Measurements from ENCODE around the gene C2CD2L. TPM values are rescaled to one million over a fixed set of nuclear protein-coding genes. Genes with fewer than 3 reads are reported as not detected.

The C2CD2L gene
- total and polyA plus RNA-seq, 2 of the 4 experiments (the other 2 are of a cell fraction) = 2.2 to 8.7 TPM

Other genes with a start within 250 kb of the C2CD2L start
- gene CXCR5, start 223.5 kb upstream of the C2CD2L start, total RNA-seq (2012; rRNA removed) = not detected in 2 replicates
- not detected in 2 replicates for gene CXCR5, start 223.5 kb upstream of the C2CD2L start, polyA plus RNA-seq (2012; rRNA removed)
- 1.7 and 2.3 TPM in 2 replicates for gene BCL9L, start 181.4 kb upstream of the C2CD2L start, total RNA-seq (2012; rRNA removed)
- gene BCL9L, start 181.4 kb upstream of the C2CD2L start, polyA plus RNA-seq (2012; rRNA removed) = 17.0 and 21.5 TPM in 2 replicates
- not detected in 2 replicates for gene UPK2, start 151.0 kb upstream of the C2CD2L start, total RNA-seq (2012; rRNA removed)
- gene UPK2, start 151.0 kb upstream of the C2CD2L start, polyA plus RNA-seq (2012; rRNA removed) = 0.26 and 0.39 TPM in 2 replicates
- not detected in 2 replicates for gene FOXR1, start 135.6 kb upstream of the C2CD2L start, total RNA-seq (2012; rRNA removed)
- gene FOXR1, start 135.6 kb upstream of the C2CD2L start, polyA plus RNA-seq (2012; rRNA removed) = not detected in 2 replicates
- gene CENATAC, start 109.2 kb upstream of the C2CD2L start, total RNA-seq (2012; rRNA removed) = 13.1 and 15.3 TPM in 2 replicates
- 15.0 and 16.7 TPM in 2 replicates for gene CENATAC, start 109.2 kb upstream of the C2CD2L start, polyA plus RNA-seq (2012; rRNA removed)
- 727 and 842 TPM in 2 replicates for gene RPS25, start 89.0 kb upstream of the C2CD2L start, total RNA-seq (2012; rRNA removed)
- gene RPS25, start 89.0 kb upstream of the C2CD2L start, polyA plus RNA-seq (2012; rRNA removed) = 905 and 1,237 TPM in 2 replicates
- 102 and 151 TPM in 2 replicates for gene TRAPPC4, start 88.6 kb upstream of the C2CD2L start, total RNA-seq (2012; rRNA removed)
- 162 and 253 TPM in 2 replicates for gene TRAPPC4, start 88.6 kb upstream of the C2CD2L start, polyA plus RNA-seq (2012; rRNA removed)
- gene SLC37A4, start 76.5 kb upstream of the C2CD2L start, total RNA-seq (2012; rRNA removed) = 7.5 and 8.3 TPM in 2 replicates
- gene SLC37A4, start 76.5 kb upstream of the C2CD2L start, polyA plus RNA-seq (2012; rRNA removed) = 14.3 and 15.1 TPM in 2 replicates
- 152 and 181 TPM in 2 replicates for gene HYOU1, start 50.1 kb upstream of the C2CD2L start, total RNA-seq (2012; rRNA removed)
- 117 and 120 TPM in 2 replicates for gene HYOU1, start 50.1 kb upstream of the C2CD2L start, polyA plus RNA-seq (2012; rRNA removed)
- 22.2 and 30.5 TPM in 2 replicates for gene VPS11, start 39.5 kb upstream of the C2CD2L start, total RNA-seq (2012; rRNA removed)
- 19.7 and 20.7 TPM in 2 replicates for gene VPS11, start 39.5 kb upstream of the C2CD2L start, polyA plus RNA-seq (2012; rRNA removed)
- gene HMBS, start 22.5 kb upstream of the C2CD2L start, total RNA-seq (2012; rRNA removed) = 13.9 and 17.9 TPM in 2 replicates
- gene HMBS, start 22.5 kb upstream of the C2CD2L start, polyA plus RNA-seq (2012; rRNA removed) = 55.3 and 59.5 TPM in 2 replicates
- gene DPAGT1, start 5.5 kb upstream of the C2CD2L start, total RNA-seq (2012; rRNA removed) = 13.6 and 15.2 TPM in 2 replicates
- gene DPAGT1, start 5.5 kb upstream of the C2CD2L start, polyA plus RNA-seq (2012; rRNA removed) = 51.2 and 53.4 TPM in 2 replicates
- 8.1 and 9.1 TPM in 2 replicates for gene HINFP, start 14.2 kb downstream of the C2CD2L start, total RNA-seq (2012; rRNA removed)
- 12.8 and 15.3 TPM in 2 replicates for gene HINFP, start 14.2 kb downstream of the C2CD2L start, polyA plus RNA-seq (2012; rRNA removed)
- under 0.01 TPM in 2 replicates for gene ABCG4, start 41.7 kb downstream of the C2CD2L start, total RNA-seq (2012; rRNA removed)
- 0.20 and 0.26 TPM in 2 replicates for gene ABCG4, start 41.7 kb downstream of the C2CD2L start, polyA plus RNA-seq (2012; rRNA removed)
- 3.0 and 3.3 TPM in 2 replicates for gene NLRX1, start 61.4 kb downstream of the C2CD2L start, total RNA-seq (2012; rRNA removed)
- gene NLRX1, start 61.4 kb downstream of the C2CD2L start, polyA plus RNA-seq (2012; rRNA removed) = 4.9 and 5.5 TPM in 2 replicates
- gene NHERF4, start 78.1 kb downstream of the C2CD2L start, total RNA-seq (2012; rRNA removed) = not detected in 2 replicates
- not detected in 2 replicates for gene NHERF4, start 78.1 kb downstream of the C2CD2L start, polyA plus RNA-seq (2012; rRNA removed)
- 6.1 and 7.2 TPM in 2 replicates for gene CBL, start 99.0 kb downstream of the C2CD2L start, total RNA-seq (2012; rRNA removed)
- gene CBL, start 99.0 kb downstream of the C2CD2L start, polyA plus RNA-seq (2012; rRNA removed) = 11.8 TPM in 2 replicates
- 131 and 165 TPM in 2 replicates for gene MCAM, start 209.8 kb downstream of the C2CD2L start, total RNA-seq (2012; rRNA removed)
- gene MCAM, start 209.8 kb downstream of the C2CD2L start, polyA plus RNA-seq (2012; rRNA removed) = 79.4 and 95.1 TPM in 2 replicates
- 3.4 and 3.6 TPM in 2 replicates for gene RNF26, start 227.2 kb downstream of the C2CD2L start, total RNA-seq (2012; rRNA removed)
- 36.7 and 38.1 TPM in 2 replicates for gene RNF26, start 227.2 kb downstream of the C2CD2L start, polyA plus RNA-seq (2012; rRNA removed)
- gene C1QTNF5, start 233.5 kb downstream of the C2CD2L start, total RNA-seq (2012; rRNA removed) = 1.9 and 2.0 TPM in 2 replicates
- 5.4 and 5.8 TPM in 2 replicates for gene C1QTNF5, start 233.5 kb downstream of the C2CD2L start, polyA plus RNA-seq (2012; rRNA removed)
- gene MFRP, start 239.4 kb downstream of the C2CD2L start, total RNA-seq (2012; rRNA removed) = not detected in 2 replicates
- not detected in 2 replicates for gene MFRP, start 239.4 kb downstream of the C2CD2L start, polyA plus RNA-seq (2012; rRNA removed)